Parathyroid adenoma (tissue), 2 donors: ENCODE results near the gene SLC25A31.

Experiments
- H2AFZ ChIP-seq: fragments of 300-600 bp; sonication (generic); one replicate; pipeline ENCODE4 v1.7.0; 2017; ENCODE audit warnings: antibody characterized with exemption, mild to moderate bottlenecking
- H3K27ac ChIP-seq: fragments of 300-600 bp; sonication (generic); one replicate; pipeline ENCODE4 v1.7.0; 2017
- H3K27me3 ChIP-seq: fragments of 300-600 bp; sonication (generic); one replicate; pipeline ENCODE4 v1.7.0; 2017; ENCODE audit warnings: low read length; ENCODE audit not compliant: control insufficient read depth, insufficient read depth
- H3K36me3 ChIP-seq: fragments of 300-600 bp; sonication (generic); one replicate; pipeline ENCODE4 v1.7.0; 2017; ENCODE audit warnings: low read length; ENCODE audit not compliant: control insufficient read depth, insufficient read depth
- H3K4me1 ChIP-seq: fragments of 300-600 bp; sonication (generic); one replicate; pipeline ENCODE4 v1.7.0; 2017; ENCODE audit warnings: control low read depth
- H3K4me2 ChIP-seq: fragments of 300-600 bp; sonication (generic); one replicate; pipeline ENCODE4 v1.7.0; 2017; ENCODE audit warnings: low read length
- H3K4me3 ChIP-seq: fragments of 300-600 bp; sonication (generic); one replicate; pipeline ENCODE4 v1.7.0; 2017; ENCODE audit warnings: low read depth, low read length
- H3K79me2 ChIP-seq: fragments of 300-600 bp; sonication (generic); one replicate; pipeline ENCODE4 v1.7.0; 2017; ENCODE audit warnings: control low read depth
- H3K9ac ChIP-seq: fragments of 300-600 bp; sonication (generic); one replicate; pipeline ENCODE4 v1.7.0; 2017; ENCODE audit warnings: mild to moderate bottlenecking
- H3K9me3 ChIP-seq: fragments of 300-600 bp; sonication (generic); one replicate; pipeline ENCODE4 v1.7.0; 2017; ENCODE audit warnings: low read length; ENCODE audit not compliant: control insufficient read depth
- TF ChIP-seq, protein P1 (sequence below): fragments of 300-600 bp; sonication (generic); IDR thresholded peaks from one replicate; pipeline ENCODE4 v1.7.0; 2017; ENCODE audit warnings: antibody characterized with exemption, mild to moderate bottlenecking
- donor health status: primary hyperparathyroidism.

SLC25A31 gene

DNA sequence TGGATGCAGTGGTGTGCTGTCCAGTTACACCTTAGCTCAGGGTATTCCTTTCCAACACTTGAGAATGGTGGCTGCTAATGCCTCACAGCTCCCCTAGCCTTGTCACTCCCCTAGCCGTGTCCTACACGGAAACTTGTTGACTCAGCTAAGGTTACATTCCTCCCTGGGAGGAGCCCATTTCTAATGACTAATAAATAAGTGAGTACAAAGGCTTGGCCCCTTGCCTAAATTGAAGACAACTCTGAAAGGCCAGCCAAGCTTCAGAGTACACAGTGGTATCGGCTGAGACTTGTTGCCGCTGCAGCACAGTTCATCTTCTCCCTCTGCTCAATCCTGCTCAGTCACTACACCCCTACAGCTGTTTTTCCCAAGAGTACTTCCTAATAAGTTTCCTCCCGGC, 21.2 kb upstream of the SLC25A31 start:
- no peak overlapping the region for H3K4me3 ChIP-seq
- H2AFZ ChIP-seq, result no peak overlapping the region
- TF ChIP-seq, protein P1, sequence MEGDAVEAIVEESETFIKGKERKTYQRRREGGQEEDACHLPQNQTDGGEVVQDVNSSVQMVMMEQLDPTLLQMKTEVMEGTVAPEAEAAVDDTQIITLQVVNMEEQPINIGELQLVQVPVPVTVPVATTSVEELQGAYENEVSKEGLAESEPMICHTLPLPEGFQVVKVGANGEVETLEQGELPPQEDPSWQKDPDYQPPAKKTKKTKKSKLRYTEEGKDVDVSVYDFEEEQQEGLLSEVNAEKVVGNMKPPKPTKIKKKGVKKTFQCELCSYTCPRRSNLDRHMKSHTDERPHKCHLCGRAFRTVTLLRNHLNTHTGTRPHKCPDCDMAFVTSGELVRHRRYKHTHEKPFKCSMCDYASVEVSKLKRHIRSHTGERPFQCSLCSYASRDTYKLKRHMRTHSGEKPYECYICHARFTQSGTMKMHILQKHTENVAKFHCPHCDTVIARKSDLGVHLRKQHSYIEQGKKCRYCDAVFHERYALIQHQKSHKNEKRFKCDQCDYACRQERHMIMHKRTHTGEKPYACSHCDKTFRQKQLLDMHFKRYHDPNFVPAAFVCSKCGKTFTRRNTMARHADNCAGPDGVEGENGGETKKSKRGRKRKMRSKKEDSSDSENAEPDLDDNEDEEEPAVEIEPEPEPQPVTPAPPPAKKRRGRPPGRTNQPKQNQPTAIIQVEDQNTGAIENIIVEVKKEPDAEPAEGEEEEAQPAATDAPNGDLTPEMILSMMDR, result no peak
- no peaks in the 10 kb centered on the region for H3K36me3 ChIP-seq
- no peaks in the 10 kb centered on the region for H3K4me1 ChIP-seq
- H3K9me3 ChIP-seq, result no peaks in the 10 kb centered on the region
- no peak overlapping the region for H3K9ac ChIP-seq
- no peaks in the 10 kb centered on the region for H3K79me2 ChIP-seq
- no peak overlapping the region for H3K4me2 ChIP-seq
- no peaks in the 10 kb centered on the region for H3K27me3 ChIP-seq
- H3K27ac ChIP-seq, result no peak overlapping the region

DNA sequence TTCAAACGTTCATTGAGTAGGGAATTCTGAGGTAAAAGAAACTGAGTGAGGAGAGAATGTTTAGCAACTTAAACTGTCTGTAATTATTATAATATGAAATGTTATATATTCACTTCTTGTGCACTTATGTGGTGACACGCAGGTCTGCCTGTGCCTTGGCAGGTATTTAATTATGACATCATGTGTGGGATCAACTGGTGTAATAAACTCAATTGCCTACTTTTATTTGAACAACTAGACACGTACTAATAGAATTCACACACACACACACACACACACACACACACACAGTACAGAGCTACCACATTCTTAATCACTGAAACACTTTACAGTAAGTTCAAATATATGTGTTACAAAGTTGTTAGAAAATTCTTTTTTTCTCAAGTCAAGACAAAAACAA, 20.7 kb upstream of the SLC25A31 start:
- Histone ChIP-seq H3K9me3 (no peaks in the 10 kb centered on the region), H3K4me1 (no peaks in the 10 kb centered on the region), H3K36me3 (no peaks in the 10 kb centered on the region), H3K9ac (no peak overlapping the region), H3K79me2 (no peaks in the 10 kb centered on the region), H3K4me3 (no peak overlapping the region), H3K27ac (no peak overlapping the region), H2AFZ (no peak overlapping the region), H3K27me3 (no peaks in the 10 kb centered on the region), H3K4me2 (no peak overlapping the region)
- TF ChIP-seq, protein P1, result no peak

DNA sequence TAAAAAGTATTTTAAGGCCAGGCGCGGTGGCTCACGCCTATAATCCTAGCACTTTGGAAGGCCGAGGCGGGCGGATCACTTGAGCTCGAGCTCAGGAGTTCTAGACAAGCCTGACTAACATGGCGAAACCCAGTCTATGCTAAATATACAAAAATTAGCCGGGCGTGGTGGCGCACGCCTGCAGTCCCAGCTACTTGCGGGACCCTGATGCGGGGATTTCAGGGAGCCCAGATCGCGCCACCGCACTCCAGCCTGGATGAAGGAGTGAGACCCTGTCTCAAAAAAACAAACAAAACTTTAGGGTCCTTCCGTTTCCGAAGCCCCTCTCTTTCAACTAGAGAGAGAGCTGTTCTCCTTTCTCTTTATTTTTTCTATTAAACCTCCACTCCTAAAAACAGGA, 1.2 kb downstream of the SLC25A31 start:
- Histone ChIP-seq H3K27ac (no peak overlapping the region), H3K4me1 (no peaks in the 10 kb centered on the region), H3K9me3 (no peaks in the 10 kb centered on the region), H3K9ac (no peak overlapping the region), H3K4me2 (no peak overlapping the region), H2AFZ (no peak overlapping the region), H3K79me2 (no peaks in the 10 kb centered on the region), H3K36me3 (no peaks in the 10 kb centered on the region), H3K27me3 (no peaks in the 10 kb centered on the region), H3K4me3 (no peak overlapping the region)
- TF ChIP-seq, protein P1, result no peak

DNA sequence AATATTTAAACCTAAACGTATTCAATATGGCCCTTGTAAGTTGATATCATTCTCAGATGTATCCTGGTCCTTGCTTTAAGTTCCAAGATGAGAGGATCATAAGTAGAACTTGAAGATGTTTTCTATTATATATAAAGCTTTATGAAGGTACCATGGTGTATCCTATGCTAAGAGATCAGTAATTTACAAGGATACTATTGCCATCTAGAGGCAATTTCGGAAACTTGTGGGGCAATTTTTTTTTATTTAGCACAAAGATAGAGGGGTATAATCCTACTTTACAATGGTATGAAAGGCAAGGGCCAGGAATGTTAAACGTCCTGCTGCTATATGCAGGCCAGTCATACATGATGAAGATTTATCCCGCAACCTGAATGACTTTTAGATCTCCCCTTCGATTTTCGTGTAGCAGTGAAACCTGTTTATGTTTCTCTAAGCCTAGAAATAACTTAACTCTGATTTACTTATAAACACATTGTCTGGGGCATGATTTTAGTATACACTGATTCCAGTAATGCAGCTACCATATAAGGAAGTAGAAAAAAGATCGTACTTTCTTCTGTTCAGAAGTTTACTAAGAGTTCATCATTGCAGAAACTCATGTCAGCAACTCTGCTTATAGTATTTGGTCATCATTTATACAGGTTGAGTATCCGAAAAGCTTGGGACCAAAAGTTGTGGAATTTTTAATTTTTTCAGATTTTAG, 2.6 kb downstream of the SLC25A31 start:
- Histone ChIP-seq H3K27ac (no peak overlapping the region), H3K4me1 (no peaks in the 10 kb centered on the region)
- TF ChIP-seq, protein P1, result peak; percentile 25

DNA sequence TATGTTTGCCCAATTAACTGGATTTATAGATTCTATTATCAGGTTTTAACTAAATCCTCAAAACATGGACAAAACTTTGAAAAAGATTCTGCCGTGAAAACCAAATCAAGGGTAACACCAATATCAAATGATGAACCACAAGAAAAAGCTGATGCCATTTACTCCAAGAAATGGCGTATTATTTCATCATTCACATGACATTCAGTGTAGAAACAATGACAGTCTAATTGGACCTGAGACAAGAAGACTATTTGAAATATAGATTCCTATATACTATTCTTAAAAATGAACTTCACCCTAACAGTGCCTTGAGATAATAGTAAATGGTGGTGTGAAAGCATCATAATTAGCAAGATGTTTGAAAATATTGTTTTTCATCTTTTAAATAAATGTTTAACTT, 4.8 kb downstream of the SLC25A31 start:
- no peak overlapping the region for H2AFZ ChIP-seq
- no peak overlapping the region for H3K27ac ChIP-seq
- H3K79me2 ChIP-seq, result no peaks in the 10 kb centered on the region
- TF ChIP-seq, protein P1, result no peak
- H3K9me3 ChIP-seq, result no peaks in the 10 kb centered on the region
- H3K9ac ChIP-seq, result no peak overlapping the region
- no peaks in the 10 kb centered on the region for H3K36me3 ChIP-seq
- H3K4me1 ChIP-seq, result no peaks in the 10 kb centered on the region
- H3K4me3 ChIP-seq, result no peak overlapping the region
- no peaks in the 10 kb centered on the region for H3K27me3 ChIP-seq
- H3K4me2 ChIP-seq, result no peak overlapping the region

More for the DNA sequence above, 2.6 kb downstream of the SLC25A31 start:
- Histone ChIP-seq H3K79me2 (no peaks in the 10 kb centered on the region), H3K9me3 (no peaks in the 10 kb centered on the region), H3K4me3 (no peak overlapping the region), H2AFZ (no peak overlapping the region), H3K36me3 (no peaks in the 10 kb centered on the region), H3K27me3 (no peaks in the 10 kb centered on the region), H3K9ac (no peak overlapping the region), H3K4me2 (no peak overlapping the region)
